Measurements from ENCODE around the gene PDZK1IP1.
"Not testable (repeated sequence)": the region's sequence is repeated elsewhere in the genome, so short reads cannot be mapped to it uniquely, and the experiment has no call there.

Gene PDZK1IP1

DNA sequence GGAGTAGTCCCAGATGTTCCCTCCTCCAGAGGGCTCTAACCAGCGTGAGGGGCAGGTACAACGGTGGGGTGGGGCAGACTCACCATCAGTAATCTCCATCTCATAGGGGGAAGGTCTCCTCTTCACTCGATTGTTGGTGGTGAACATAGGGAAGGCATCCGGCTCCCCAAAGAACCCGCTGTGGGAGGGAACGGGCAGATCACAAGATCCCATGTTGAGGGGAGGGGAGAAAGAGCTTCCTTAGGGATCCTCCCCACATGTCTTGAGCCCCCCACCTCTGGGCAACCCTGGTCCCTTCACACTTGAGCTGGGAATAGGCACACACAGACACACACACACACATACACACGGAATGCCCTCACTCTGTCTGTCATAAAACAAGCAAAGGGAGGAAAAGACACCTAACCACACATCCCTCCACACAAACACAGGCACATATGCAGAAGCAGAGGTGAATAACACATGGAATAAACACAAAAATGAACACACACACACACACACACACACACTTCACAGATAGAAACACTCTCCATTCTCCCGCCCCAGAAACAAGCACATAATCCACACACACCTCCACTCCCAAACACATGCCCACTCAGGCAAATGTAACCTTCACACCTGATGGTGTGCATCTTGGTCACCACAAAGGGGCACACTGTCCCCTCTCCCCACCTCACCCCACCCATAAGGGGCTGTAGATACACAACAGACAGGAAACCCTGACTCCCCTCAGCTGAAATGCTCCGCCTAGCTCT is 34.3 kb upstream of the PDZK1IP1 start:
- DNase-seq, result no peak

DNA sequence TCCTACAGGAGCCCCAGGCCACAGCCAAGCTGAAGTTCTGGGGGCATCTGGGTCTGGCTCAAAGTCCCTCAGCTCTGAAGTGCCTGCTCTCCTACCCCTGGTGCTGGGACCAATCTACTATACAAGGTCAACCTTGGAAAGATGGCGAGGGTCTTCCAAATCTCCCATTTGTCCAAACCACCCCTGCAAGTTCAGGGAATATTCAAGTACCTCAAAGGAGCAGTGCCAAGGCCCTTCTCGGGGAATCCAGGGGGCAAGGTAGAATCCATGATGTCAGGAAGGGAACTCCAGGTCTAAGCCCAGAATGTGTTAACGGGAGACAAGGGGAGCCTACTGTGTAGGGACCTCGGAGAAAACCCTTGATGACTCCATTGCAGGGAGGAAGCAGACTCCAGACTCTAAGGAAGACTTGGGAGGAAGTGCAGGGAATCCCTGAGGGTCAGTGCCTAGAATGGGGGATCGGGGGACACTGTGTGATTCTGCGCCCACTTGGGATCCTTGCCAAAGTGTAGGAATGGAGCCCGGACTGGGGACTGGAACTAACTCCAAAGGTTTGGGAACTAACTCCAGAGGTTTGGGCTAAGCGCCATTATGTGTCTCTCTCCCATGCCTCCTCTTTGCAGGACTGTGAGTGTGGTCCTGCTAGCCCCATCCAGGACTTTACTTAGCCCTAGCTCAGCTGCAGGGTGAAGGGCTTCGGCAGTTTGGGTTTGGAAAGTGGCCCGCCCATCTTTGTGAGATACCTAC is 33.5 kb upstream of the PDZK1IP1 start:
- no peak for DNase-seq

DNA sequence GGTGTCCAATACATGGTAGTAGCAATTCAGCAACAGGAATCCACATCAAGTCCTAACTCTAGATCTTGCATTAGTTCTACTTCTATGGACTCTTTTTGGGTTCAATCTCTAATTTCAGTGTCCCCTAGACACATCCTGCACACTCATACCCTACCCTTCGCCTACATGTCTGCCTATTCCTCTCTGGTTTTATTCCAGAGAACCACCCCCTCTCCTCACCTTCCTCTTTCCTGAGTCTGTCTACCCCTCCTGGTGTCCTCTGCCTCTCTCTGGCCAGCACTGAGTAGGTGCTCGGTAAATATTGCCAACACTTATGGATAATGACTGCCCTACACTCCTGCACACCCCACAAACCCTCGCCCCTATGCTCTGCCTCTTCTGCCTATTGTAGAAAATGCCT is 32.6 kb upstream of the PDZK1IP1 start:
- no peak for DNase-seq

DNA sequence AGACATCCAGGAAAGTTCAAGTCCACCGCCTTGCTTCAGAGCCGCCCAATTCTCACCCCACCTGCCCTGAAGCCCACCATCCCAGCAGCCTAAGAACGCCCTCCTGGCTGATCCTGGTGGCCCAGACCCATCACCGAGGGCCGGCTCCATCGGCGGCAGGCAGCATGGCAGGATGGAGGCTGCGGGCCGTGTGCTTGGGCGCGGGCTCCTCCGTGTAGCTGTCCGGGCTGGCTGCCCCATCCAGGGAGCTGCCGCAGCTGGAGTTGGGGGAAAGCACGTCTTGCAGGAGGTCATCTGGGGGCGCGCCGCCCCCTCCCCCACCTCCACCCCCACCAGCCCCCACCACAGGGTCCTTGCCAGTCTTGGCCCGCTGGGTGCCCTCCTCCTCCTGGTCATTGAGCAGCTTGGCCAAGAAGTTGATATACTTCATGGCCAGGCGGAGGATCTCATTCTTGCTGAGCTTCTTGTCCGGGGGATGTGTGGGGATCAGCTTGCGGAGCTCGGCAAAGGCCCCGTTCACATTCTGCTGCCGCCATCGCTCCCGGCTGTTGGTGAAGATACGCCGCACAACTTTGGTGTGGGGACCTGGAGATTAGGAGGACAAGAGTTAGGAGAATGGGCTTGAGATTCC is 29.9 kb upstream of the PDZK1IP1 start:
- no peak for DNase-seq

DNA sequence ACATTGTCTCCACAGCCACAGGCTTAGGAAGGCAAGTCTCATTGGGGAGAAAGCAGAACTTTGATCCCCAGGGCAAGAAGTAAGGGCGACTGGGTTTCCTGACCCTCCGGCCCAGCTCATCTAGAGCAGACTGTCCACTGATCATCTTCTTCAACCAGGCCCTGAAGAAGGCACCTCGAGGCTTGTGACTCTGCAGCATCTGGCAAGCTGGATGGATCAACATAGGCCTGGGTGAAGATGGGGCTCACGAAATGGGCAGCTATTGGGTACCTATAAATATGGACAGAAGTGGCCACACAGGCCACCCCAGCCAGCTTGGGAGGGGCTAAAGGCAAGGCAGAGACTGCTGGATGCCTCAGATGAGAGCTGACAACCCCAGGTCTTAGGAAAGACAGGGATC is 29.2 kb upstream of the PDZK1IP1 start:
- no peak for DNase-seq

DNA sequence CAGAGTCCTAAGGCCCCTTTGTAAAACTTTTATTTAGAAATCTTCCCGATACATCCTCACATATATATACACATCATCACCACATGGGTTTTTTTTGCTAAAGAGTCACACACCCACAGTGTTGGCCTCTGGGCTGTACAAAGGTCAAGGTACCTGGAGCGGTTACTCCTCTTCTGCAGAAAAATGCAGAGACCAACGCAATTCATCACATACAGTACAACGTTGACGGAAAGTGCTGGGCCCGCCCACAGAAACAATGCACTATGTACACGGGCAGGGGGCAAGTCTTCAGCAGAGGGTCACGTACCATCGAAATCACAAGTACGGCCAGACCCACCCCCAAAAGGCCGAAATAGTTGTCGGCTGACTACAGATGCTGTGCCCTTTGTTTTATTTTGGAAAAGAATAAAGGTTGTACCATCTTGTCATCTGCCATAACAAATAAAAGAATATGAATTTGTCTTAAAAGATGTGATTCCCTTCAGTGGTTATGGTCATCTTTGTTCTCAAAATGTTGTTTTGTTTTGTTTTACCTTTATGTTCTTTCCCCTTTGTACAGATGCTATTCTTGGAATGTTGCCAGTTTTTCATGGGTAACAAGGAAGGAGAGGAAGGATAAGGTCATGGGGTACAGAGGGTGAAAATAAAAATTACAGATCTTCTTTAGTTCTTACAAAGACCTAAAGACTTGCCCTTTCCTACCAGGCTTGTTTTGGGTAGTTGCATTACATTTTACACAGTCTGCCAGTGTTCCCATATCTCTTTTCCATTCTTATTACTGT is 26.6 kb upstream of the PDZK1IP1 start:
- no peak for DNase-seq

DNA sequence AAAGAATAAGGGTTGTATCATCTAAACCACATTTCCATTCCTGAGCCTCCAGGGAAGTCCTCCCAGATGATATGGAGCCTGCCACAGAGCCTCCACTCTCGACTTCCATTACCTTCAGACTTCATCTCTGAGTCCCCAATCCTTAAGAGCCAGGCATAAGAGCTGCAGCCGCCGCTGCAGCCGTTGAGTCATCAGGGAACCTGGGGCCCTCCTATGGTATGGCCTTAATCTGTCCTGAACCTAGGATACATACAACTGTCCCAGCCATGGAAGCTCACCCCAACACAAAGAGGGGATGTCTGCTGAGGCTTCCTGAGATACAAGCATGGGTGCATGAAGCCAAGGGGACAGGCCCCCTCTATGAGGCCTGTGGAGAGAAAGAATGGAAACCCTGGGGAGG is 25.9 kb upstream of the PDZK1IP1 start:
- no peak for DNase-seq

DNA sequence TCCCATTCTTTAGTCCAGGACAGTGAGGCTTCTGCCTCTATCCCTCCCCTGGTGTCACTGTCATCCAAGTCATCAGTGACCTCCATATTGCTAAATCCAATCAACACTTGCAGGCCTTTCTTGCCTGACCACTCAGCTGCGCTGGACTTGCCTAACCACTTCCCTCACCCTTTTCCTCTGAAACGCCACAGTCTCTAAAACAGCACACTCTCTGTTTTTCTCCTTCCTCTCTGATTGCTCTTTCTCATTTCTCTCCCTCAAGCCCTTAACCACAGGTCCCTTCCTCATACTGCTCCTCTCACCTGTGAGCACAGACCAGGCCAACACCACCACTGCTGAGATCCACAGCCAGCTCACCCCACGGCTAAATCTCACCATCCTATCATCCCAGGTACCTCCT is 24.7 kb upstream of the PDZK1IP1 start:
- no peak for DNase-seq

DNA sequence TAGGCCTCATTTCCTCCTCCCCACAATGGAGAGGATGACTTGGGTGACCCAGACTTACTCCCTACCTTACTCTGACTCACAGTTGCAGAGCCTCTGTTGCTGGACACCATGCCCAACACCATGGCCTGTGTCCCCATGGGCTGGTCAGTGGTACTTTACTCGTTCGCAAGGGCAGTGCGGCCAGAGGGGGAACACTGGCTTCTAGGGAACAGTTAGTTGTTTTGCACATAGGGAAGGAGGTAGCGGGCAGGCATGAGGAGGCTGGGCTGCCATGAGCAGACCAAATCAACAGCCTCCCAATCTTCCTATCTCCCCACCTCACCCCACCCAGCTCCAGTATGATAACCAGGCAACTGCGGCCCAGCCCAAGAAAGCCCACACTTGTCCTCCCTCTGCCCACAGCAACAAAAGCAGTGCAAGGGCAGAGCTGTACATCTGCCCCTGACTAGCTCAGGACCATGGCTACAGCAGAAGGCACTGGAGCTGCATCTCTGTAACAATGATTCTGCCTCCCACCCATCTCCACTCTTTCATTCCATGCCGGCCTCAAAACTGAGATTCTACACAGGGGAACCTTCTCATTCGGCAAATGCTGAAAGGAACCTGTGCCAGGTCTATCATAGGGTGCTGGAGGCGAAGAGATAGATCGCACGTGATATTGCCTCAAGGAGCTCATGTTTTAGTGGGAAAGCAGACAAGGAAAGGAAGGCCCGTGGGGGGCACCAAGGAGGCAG is 23.6 kb upstream of the PDZK1IP1 start:
- DNase-seq, result no peak

DNA sequence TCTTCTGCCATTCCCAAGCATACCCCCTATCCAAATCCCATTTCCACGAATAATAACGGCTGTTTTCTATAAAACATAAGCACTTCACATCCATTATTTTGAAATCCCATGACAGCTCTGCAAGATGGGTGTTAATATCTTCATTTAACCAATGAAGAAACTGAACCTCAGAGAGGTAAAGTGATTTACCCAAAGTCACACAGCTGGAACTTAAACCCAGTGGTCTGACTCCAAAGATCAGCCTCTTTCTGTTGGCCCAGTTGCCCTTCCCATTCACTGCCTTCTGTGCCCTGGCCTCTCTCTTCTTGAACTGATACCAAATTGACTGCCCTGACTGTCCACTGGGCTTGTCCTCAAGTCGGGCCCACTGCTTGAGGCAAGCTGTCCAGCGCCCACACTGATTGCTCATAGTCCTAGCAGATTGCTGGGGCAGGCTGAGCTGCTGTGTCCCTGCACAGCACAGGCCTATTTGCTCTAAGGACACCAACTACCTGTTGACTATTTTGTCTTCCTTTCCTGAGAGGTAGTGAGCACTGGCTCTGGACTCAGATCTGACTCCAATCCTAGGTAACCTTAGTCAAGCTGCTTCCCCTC is 22.9 kb upstream of the PDZK1IP1 start:
- DNase-seq, result no peak

DNA sequence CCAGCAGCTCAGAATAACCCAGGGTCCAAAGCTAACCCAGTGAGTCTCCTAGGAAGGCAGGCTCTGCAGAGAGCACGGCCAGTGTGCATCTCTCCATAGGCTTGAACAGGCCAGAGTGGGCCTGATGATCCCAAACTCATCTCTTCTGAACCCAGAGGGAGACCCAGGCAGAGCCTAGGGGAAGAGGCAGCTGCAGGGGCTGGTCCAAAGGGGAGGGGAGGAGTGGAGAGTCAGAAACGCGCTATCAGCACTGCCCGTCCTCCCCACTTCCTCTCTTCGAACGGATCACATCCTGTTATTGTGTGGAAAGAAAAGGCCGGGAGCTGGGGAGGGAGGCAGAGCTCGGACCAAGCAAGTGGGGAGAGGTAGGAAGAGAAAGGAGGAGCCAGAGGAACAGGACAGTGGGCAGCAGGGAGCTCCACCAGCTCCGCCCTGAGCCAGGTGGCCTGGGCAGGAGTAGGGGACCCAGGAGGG is 22.0 kb upstream of the PDZK1IP1 start:
- DNase-seq, result no peak

DNA sequence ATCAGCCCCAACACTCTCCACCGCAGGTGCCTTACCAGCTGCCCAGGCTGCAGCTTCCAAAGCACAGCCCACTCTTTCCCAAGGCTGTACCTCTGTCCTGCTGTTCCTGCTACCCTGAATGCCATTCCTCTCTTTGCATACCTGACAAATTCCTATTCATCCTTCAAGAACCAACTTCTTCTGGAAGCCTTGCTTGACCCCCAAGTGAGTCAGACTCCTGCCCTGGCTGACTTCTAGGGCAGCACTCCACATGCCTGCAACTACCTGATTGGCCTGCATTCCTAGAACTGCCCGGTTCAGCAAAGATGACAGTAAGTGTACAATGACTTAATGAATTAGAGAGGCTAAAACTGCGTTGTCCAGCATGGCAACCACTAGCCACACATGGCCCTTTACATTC is 20.8 kb upstream of the PDZK1IP1 start:
- no peak for DNase-seq

DNA sequence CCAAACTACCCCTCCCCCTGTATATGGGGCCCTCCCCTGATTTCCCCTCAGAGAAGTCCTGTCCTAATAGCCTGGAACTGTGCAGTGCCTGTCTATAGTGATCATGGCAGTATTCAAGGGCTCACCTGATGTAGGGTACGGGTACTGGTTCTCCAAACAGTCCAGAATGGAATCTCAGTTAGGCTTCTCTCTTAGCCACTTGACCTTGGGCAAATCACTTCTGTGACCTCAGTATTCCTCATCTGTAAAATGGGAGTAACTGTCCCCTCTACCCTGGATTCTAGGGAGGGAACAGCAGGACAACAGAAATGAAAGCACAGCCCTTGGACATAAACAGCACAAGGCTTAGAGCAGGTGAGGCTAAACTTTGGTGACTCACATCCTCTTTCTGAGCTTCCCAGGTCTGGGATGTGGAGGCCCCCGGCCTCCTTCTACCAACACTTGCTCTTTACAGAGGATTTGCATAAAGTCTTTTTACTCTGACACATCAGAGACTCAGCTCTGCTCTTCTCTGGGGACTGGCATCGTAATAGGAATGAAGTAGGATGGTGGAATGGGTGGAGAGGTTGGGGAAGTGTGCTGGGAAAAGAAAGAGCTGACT is 20.0 kb upstream of the PDZK1IP1 start:
- DNase-seq, result no peak

DNA sequence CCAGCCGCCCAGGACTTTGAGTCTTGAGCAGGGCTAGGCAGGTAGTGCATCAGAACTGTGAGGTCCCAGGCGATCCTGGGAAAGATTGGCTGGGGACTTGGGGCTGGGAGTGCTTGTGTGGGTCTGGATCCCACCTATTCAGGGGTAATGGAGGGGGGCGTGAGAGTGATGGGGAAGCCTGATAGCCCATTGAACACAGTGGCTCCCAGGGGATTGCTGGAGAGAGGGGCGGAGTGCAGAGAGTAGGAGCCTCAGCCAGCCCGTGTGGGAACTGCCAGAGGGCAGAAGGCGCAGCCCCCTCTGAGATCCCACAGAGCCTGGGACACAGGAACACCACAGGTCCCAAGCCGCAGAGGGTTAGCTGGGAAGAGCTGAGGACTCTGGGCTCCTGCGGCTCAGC is 19.3 kb upstream of the PDZK1IP1 start:
- no peak for DNase-seq

DNA sequence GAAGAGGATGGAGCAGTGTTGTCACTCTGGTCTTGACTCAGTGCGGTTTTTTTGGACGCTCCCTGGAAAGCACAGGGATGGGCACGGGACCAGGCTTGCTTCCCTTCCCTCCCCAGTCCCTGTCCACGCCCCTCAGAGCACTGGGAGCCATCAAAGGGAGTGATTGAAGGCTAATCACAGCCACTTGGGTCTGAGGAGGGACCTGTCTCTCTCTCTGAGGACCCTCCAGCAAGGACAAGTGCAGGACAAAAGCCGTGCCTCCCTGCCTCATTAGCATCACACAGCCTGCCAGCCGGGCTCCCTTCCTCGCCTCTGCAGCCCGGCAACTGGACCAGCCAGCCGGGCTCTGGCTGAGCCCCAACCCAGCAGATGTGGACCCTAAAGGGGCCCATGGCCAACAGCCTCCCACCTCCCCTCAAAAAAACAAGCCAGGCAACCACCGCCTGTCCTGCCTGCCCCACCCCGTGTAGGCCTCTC is 18.6 kb upstream of the PDZK1IP1 start:
- no peak for DNase-seq

DNA sequence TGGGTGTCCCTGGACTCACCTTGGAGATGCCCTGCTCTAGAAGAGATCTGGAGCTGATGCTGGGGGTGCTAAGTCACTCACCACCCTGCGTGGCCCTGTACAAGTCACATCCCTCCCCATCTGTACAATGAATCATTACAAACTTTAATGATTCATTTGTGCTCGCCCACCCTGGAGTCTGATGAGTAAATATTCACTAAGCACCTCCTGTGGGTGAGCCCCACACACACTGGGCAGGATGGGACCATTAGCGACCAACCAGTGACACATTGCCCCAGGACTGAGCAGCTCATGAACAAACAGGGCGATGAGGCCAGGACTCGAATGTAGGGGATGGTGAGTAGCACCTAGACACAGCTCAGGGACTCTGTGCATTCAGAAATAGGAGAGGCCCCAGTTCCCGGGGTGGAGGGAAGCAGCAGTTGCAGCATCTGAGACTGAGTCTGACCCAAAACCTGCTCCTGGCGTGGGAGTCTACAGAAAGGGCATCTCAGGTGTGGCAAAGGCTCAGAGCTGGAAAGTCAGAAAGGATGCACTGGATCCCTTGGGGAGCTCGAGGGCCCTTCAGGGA is 18.1 kb upstream of the PDZK1IP1 start:
- DNase-seq, result peak; percentile 26

DNA sequence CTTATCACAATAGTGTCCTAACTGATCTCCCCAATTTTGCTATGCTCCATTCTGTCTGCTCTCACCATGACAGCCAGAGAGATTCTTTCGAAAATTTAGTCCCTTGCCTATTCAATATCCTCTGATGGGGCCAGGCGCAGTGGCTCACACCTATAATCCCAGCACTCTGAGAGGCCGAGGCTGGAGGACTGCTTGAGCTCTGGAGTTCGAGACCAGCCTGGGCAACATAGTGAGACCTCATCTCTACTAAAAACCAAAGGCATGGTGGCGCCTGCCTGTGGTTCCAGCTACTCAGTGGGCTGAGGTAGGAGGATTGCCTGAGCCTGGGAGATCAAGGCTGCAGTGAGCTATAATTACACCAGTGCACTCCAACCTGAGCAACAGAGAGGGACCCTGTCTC is 16.1 kb upstream of the PDZK1IP1 start:
- no peak for DNase-seq

DNA sequence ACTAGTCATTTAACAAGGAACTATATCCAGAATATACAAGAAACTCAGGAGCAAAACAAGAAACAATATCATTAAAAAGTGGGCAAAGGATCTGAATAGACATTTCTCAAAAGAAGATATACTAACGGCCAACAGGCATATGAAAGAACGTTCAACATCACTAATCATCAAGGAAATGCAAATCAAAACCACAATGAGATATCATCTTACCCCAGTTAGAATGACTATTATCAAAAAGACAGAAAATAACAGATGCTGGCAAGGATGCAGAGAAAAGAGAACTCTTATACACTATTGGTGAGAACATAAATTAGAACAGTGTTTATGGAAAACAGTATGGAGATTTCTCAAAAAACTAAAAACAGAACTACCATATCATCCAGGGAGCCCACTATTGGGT is 13.7 kb upstream of the PDZK1IP1 start:
- DNase-seq, result not testable (repeated sequence)

DNA sequence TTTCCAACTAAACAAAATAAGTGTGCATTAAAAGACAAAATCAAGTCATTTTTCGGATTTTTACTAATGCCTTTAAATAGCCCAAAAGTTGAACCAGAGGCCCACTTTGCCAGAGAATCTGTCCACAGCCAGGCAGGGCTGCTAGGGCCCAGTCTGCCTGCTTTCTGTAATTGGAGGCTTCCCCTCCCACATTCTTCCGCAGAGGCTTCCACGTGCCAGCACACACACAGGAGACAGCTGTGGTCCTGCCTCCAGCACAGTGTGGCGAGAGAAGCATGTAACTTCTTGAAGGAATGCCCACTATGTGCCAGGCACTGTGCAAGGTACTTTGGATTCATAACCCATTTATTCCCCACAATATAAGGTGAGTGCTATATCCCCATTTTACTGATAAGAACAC is 11.3 kb upstream of the PDZK1IP1 start:
- no peak for DNase-seq

DNA sequence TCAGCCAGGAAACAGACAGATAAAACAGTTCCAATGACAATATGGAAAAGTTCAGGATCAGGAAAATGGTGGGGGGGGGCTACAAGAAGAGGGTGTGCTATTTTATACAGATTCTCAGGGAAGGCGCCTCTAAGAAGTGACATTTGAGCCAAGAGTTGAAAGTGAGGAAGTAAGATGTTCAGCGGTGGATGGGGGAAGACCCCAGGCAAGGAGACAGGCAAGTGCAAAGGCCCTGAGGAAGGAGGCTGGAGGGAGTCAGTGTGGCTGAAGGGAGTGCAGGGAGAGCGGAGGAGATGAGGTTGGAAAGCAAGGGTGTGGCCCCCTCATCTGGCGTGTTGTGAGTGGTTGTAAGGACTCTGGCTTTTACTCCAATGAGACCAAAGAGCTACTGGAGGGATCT is 8.4 kb upstream of the PDZK1IP1 start:
- DNase-seq, result no peak

DNA sequence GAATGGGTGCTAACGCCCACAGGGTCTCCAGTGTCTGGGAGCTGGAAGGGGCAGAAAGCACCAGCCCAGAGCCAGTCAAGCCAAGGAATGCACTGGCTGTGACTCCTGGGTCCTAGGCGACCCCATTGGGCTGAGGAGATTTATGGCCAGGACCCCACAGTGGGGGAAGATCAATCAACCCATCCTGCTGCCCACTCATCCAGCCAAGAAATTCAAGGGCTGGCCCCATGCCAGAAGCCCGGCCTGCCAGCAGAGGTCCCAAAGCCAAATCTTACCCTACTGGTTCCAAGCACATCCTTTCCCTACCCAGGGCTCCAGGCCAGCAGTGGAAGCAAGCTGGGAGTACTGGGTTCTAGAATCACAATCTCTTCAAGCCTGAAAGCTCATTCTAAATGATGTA is 6.8 kb upstream of the PDZK1IP1 start:
- no peak for DNase-seq
